Breast epithelium (tissue), 4 donors: ENCODE data around the gene KCNH5. TPM values are rescaled to one million over a fixed set of nuclear protein-coding genes. Genes with fewer than 3 reads are reported as not detected.

Experiments used
- DNase-seq, 2 donors: peaks; one replicate each; pipeline ENCODE4 v3.0.0-alpha.2; 2019; ENCODE audit warnings: low spot score in 2 of 2
- H3K27ac ChIP-seq, 2 donors: fragments of 200-600 bp; sonication (generic) in 1 of 2; one replicate each; pipeline ENCODE4 v1.5.1; 2016 to 2019; ENCODE audit warnings: mild to moderate bottlenecking in 1 of 2
- H3K27me3 ChIP-seq, 2 donors: fragments of 200-600 bp; sonication (generic) in 1 of 2; one replicate each; pipeline versions ENCODE4 v1.5.1 to v1.6.0; 2017 to 2019; ENCODE audit warnings: control low read depth in 1 of 2, mild to moderate bottlenecking in 1 of 2
- H3K36me3 ChIP-seq: fragments of 200-600 bp; one replicate; pipeline ENCODE4 v1.5.1; 2019
- H3K4me1 ChIP-seq, 2 donors: fragments of 200-600 bp; sonication (generic); one replicate each; pipeline ENCODE4 v1.5.1; 2016 to 2019; ENCODE audit warnings: control low read depth in 1 of 2
- H3K4me3 ChIP-seq, 3 donors: fragments of 200-600 bp; sonication (generic); 1 replicate in 2 of 3; 2 replicates in 1 of 3; pipeline ENCODE4 v1.5.1; 2016 to 2019; ENCODE audit warnings: mild to moderate bottlenecking in 3 of 3, moderate library complexity in 2 of 3
- H3K9me3 ChIP-seq, 2 donors: fragments of 200-600 bp; sonication (generic) in 1 of 2; one replicate each; pipeline ENCODE4 v1.5.1; 2016 to 2019; ENCODE audit warnings: control low read depth in 1 of 2
- CTCF ChIP-seq, 3 donors: fragments of 450-650 bp; IDR thresholded peaks; one replicate each; pipeline ENCODE4 v1.5.1; 2016 to 2017; ENCODE audit warnings: antibody characterized with exemption in 3 of 3, mild to moderate bottlenecking in 3 of 3, moderate library complexity in 3 of 3
- POLR2A ChIP-seq: fragments of 450-650 bp; IDR thresholded peaks from one replicate; pipeline ENCODE4 v1.6.1; 2016; ENCODE audit warnings: antibody characterized with exemption, mild to moderate bottlenecking, moderate library complexity
- POLR2AphosphoS5 ChIP-seq, 3 donors: sonication (generic); formaldehyde crosslinking; IDR thresholded peaks; one replicate each; pipeline ENCODE4 v1.6.1; 2017; ENCODE audit warnings: antibody characterized with exemption in 3 of 3
- intact Hi-C: fragments of 100-400 bp; cut with DNase I; formaldehyde crosslinking; loops from one replicate; pipeline ENCODE4 v1.15.1; 2023; ENCODE audit warnings: low total_unique reads
- total RNA-seq, 3 donors: library from RNA; depleted of rRNA; stranded (reverse); fragments of >200 nt; gene quantifications; one replicate each; pipeline ENCODE4 v1.1.0, GENCODE V29; 2016

The KCNH5 gene
- total RNA-seq, 3 donors from 2014 or later = 0.33 to 0.88 TPM; not detected in 1

- TF ChIP-seq POLR2AphosphoS5 (IDR thresholded peaks at IDR 0.05) (no peak), POLR2A (no peak), CTCF (IDR thresholded peaks at IDR 0.05) (no peak)
- intact Hi-C loops = no loop called here
- no peaks in the 10 kb centered on the region for H3K36me3 ChIP-seq
Observed at GRCh38 chr14:62946221-62946620, 99.0 kb downstream of the KCNH5 start.

GRCh38 chr14:62943202-62943601 is 102.1 kb downstream of the KCNH5 start:
- intact Hi-C loops = no loop called here
- Histone ChIP-seq H3K4me3 (no peak overlapping the region), H3K27me3 (no peaks in the 10 kb centered on the region)

More at GRCh38 chr14:62946221-62946620, 99.0 kb downstream of the KCNH5 start:
- Histone ChIP-seq H3K9me3 (no peaks in the 10 kb centered on the region), H3K27me3 (no peaks in the 10 kb centered on the region), H3K4me1 (no peaks in the 10 kb centered on the region), H3K4me3 (no peak overlapping the region), H3K27ac (no peak overlapping the region)
- DNase-seq = no peak

GRCh38 chr14:62939970-62940369 is 105.3 kb downstream of the KCNH5 start:
- Histone ChIP-seq H3K4me3 (no peak overlapping the region), H3K27me3 (no peaks in the 10 kb centered on the region), H3K4me1 (no peaks in the 10 kb centered on the region), H3K9me3 (no peaks in the 10 kb centered on the region), H3K36me3 (no peaks in the 10 kb centered on the region), H3K27ac (no peak overlapping the region)
- TF ChIP-seq POLR2A (no peak), POLR2AphosphoS5 (IDR thresholded peaks at IDR 0.05) (no peak), CTCF (IDR thresholded peaks at IDR 0.05) (no peak)
- no peak for DNase-seq
- intact Hi-C loops = no loop called here

More at GRCh38 chr14:62943202-62943601, 102.1 kb downstream of the KCNH5 start:
- no peak for DNase-seq
- Histone ChIP-seq H3K36me3 (no peaks in the 10 kb centered on the region), H3K4me1 (no peaks in the 10 kb centered on the region), H3K9me3 (no peaks in the 10 kb centered on the region), H3K27ac (no peak overlapping the region)
- no peak for TF ChIP-seq POLR2AphosphoS5 (IDR thresholded peaks at IDR 0.05)
- no peak for TF ChIP-seq POLR2A
- TF ChIP-seq CTCF (IDR thresholded peaks at IDR 0.05) = no peak

GRCh38 chr14:62938778-62939177 is 106.5 kb downstream of the KCNH5 start:
- no peaks in the 10 kb centered on the region for H3K4me1 ChIP-seq
- no peak overlapping the region for H3K4me3 ChIP-seq
- H3K27ac ChIP-seq = no peak overlapping the region
- no peak for TF ChIP-seq POLR2AphosphoS5 (IDR thresholded peaks at IDR 0.05)
- no peak for TF ChIP-seq POLR2A
- no peak for TF ChIP-seq CTCF (IDR thresholded peaks at IDR 0.05)
- H3K36me3 ChIP-seq = no peaks in the 10 kb centered on the region
- H3K9me3 ChIP-seq = no peaks in the 10 kb centered on the region
- no peaks in the 10 kb centered on the region for H3K27me3 ChIP-seq
- intact Hi-C loops = no loop called here
- no peak for DNase-seq

- no peak overlapping the region for H3K4me3 ChIP-seq
- intact Hi-C loops = no loop called here
- no peaks in the 10 kb centered on the region for H3K4me1 ChIP-seq
- H3K27ac ChIP-seq = no peak overlapping the region
- no peaks in the 10 kb centered on the region for H3K36me3 ChIP-seq
- DNase-seq = no peak
- no peaks in the 10 kb centered on the region for H3K27me3 ChIP-seq
- no peak for TF ChIP-seq CTCF (IDR thresholded peaks at IDR 0.05)
- TF ChIP-seq POLR2A = no peak
- no peak for TF ChIP-seq POLR2AphosphoS5 (IDR thresholded peaks at IDR 0.05)
- H3K9me3 ChIP-seq = no peaks in the 10 kb centered on the region
Observed at GRCh38 chr14:62934439-62934838, 110.8 kb downstream of the KCNH5 start.
